ENCODE measurements around the gene SPATS2L.
A peak's percentile ranks its signal among the peaks of the same experiment; 100 is the strongest.

Gene SPATS2L

DNA sequence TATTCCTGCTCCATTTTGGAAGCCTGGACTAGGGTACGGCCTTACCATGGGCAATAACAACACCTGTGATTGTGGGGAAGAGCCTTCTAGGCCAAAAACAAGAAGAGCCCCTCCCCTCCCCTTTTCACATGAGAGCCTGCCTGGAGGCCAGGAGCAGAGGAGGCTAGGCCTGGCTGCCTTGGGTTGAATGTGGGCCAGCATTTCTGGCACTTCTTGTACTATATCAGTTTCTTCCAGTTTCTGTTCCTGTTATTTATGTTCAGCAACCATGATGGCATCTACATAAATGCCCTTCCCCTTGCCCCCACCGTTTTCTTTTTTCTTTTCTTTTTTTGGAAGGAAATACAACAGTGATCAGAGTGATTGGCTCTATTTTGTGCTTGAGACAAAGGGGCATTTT, 145.0 kb downstream of the SPATS2L start:
- Histone ChIP-seq H3K4me1 (ENCODE audit: control insufficient read depth, insufficient read depth, low read length) (peaks cover 18% of the 10 kb centered on the region), H3K4me3 (ENCODE audit: low read length) (no peak overlapping the region), H3K27me3 (replicated peaks; ENCODE audit: control insufficient read depth, insufficient read depth, low read length) (no peaks in the 10 kb centered on the region), H3K36me3 (ENCODE audit: control insufficient read depth, insufficient read depth, low read length, severe bottlenecking) (peaks cover 17% of the 10 kb centered on the region), H3K9me3 (ENCODE audit: control insufficient read depth, low read length) (no peaks in the 10 kb centered on the region), H3K9ac (ENCODE audit: low read length) (no peak overlapping the region)
- no peak for DNase-seq (ENCODE audit: low read depth)

DNA sequence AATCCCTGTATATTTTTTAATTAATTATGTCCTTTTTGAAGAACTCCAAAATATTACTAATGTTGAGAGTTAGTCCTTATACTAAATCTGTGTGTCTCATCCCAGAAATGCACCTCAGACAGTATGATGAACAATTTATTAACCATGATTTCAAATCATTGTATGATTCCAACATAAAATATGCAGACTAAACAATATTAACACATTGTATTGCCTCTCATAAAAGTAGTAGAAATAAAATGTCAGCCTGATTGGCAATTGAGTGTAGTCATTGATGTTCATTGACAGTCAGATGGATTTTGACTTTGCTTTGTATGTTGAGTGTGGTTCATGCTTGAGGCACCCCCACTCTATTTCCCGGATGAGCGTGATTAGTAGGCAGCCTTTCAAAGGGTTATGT, 145.9 kb downstream of the SPATS2L start:
- no peak overlapping the region for H3K4me3 ChIP-seq (ENCODE audit: low read length)
- peaks cover 18% of the 10 kb centered on the region for H3K36me3 ChIP-seq (ENCODE audit: control insufficient read depth, insufficient read depth, low read length, severe bottlenecking)
- H3K9me3 ChIP-seq (ENCODE audit: control insufficient read depth, low read length): no peaks in the 10 kb centered on the region
- H3K9ac ChIP-seq (ENCODE audit: low read length): no peak overlapping the region
- no peaks in the 10 kb centered on the region for H3K27me3 ChIP-seq (replicated peaks; ENCODE audit: control insufficient read depth, insufficient read depth, low read length)
- no peak for DNase-seq (ENCODE audit: low read depth)
- H3K4me1 ChIP-seq (ENCODE audit: control insufficient read depth, insufficient read depth, low read length): peaks cover 20% of the 10 kb centered on the region

DNA sequence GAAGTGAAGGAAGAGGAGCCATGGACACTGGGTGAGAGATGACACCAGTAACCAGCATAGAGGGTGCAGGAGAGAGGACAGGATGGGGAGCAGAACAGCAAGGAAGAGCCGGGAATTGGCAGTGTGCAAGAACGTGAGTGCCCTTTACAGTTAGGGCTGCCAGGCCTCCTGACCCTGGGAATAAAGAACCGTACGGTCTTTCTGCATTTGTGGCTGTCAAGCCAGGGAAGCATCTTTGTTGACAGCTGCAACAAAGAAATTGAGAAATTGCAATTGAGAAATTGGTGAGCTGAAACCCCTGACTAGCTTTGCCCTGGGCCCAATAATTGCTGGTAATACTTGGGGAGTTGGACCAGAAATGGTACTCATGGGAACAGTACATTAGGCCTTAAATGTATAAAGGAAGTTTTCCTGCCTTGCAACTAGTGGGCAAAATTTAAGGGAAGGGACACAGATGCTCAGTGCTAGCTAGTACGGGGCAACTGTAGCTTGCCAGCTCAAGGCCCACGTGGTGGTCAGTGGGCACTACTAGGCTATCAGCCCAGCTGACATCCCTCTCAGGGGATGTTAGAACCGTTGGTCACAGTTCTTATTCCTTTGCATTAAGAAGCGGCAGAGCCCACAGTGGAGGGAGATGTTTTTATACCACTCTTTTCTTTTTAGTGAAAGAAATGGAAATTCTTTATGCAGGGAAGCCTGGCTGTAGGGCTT, 146.8 kb downstream of the SPATS2L start:
- no peak for DNase-seq (ENCODE audit: low read depth)
- no peaks in the 10 kb centered on the region for H3K9me3 ChIP-seq (ENCODE audit: control insufficient read depth, low read length)
- H3K27me3 ChIP-seq (replicated peaks; ENCODE audit: control insufficient read depth, insufficient read depth, low read length): no peaks in the 10 kb centered on the region
- H3K4me3 ChIP-seq (ENCODE audit: low read length): no peak overlapping the region
- H3K9ac ChIP-seq (ENCODE audit: low read length): no peak overlapping the region
- peaks cover 20% of the 10 kb centered on the region for H3K4me1 ChIP-seq (ENCODE audit: control insufficient read depth, insufficient read depth, low read length)
- H3K36me3 ChIP-seq (ENCODE audit: control insufficient read depth, insufficient read depth, low read length, severe bottlenecking): peaks cover 20% of the 10 kb centered on the region

DNA sequence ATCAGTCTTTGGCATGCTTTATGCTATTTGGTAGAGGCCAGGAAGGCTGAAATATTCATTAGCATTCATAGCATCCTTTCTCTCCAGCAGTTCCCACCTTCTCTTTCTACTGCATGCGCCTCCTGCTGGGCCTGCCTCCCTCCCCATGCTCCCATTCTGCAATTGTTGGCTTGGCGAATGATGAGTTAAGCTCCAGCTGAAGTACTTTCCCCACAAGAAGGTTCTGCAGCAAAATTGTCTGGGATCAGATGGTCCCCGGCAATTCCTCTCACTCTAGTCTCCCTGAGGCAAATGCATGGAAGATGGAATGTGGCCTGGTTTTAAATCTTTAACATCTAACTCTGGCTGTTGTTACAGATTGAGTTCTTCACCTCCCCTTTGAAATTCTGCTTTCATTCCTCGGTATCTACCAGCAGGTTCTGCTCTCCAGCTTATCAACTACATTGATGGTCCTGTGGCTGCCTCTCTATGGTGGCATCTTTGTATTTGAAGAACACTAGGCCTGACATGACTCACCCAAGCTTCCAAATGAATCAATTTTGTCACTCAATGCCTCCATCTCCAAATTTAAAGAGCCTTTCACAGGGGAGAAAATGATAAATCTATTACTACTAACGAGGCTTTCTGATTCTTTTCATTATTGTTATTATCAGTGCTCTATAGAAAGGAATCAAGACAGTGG, 147.5 kb downstream of the SPATS2L start:
- H3K36me3 ChIP-seq (ENCODE audit: control insufficient read depth, insufficient read depth, low read length, severe bottlenecking): peaks cover 15% of the 10 kb centered on the region
- H3K4me3 ChIP-seq (ENCODE audit: low read length): no peak overlapping the region
- H3K4me1 ChIP-seq (ENCODE audit: control insufficient read depth, insufficient read depth, low read length): peaks cover 20% of the 10 kb centered on the region
- no peaks in the 10 kb centered on the region for H3K27me3 ChIP-seq (replicated peaks; ENCODE audit: control insufficient read depth, insufficient read depth, low read length)
- no peaks in the 10 kb centered on the region for H3K9me3 ChIP-seq (ENCODE audit: control insufficient read depth, low read length)
- DNase-seq (ENCODE audit: low read depth): no peak
- H3K9ac ChIP-seq (ENCODE audit: low read length): no peak overlapping the region

DNA sequence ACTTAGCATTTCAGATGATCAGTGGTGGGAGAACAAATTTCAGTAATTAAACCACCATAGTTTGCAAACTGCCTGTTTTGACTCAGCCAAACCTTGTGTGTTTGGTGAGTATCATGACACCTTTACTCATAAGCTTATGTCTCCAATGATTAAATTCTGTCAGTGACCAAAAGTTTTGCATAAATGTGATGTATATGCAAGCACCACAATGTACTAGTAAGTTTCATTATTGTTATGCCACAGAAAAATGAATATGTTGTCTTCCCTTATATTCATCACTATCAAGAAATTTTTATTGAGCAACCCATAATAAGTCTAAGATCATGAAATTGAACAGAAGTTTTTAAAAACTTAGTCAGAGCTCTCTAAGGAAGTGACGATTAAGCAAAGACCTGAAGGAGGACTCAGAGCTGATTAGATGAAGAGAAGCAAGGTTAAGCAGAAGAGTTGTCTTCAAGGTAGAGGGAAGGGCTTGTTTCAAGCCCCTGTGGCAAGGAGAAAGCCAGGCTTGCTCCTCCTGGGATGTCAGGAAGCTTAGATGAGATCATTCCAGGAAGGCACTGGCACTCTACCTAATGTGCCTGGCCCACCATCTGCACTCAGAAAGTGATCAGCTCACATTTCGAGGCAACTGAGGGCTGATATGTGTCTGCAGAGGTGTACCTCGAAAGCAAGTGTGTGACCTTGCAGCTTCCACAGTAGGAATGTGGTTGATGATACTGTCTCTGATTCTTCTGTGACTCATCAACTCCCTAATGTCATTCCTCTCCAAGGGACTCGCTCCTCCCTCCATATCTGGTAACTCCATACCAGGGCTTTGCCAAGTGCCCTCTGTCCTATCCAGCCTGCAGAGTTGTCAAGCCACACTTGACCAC, 148.7 kb downstream of the SPATS2L start:
- Histone ChIP-seq H3K27me3 (replicated peaks; ENCODE audit: control insufficient read depth, insufficient read depth, low read length) (no peaks in the 10 kb centered on the region), H3K9me3 (ENCODE audit: control insufficient read depth, low read length) (no peaks in the 10 kb centered on the region), H3K4me3 (ENCODE audit: low read length) (peak overlapping the region; percentile 3), H3K4me1 (ENCODE audit: control insufficient read depth, insufficient read depth, low read length) (peaks cover 23% of the 10 kb centered on the region), H3K9ac (ENCODE audit: low read length) (no peak overlapping the region), H3K36me3 (ENCODE audit: control insufficient read depth, insufficient read depth, low read length, severe bottlenecking) (peaks cover 18% of the 10 kb centered on the region)
- DNase-seq (ENCODE audit: low read depth): no peak

DNA sequence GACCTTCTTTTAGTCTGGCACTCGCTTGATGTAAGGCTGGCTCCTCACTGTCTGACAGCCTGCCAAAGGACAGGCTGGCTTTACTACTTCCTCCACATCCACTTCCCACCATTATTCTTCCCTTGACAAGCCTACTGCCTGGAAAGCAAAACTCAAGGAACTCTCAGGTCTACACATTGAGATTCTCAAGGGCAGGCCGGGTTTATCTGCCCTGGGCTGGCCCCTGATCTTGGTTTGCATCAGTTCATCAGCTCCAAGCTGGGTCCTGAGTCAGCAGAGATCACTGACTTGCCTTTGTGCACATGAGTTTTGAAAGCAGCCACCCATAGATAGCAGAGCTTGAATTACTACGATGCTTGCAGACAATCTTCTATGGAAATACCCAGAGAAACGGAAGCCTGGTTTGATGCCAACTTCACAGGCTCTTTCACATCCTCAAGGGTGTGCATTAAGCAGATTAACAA, 149.5 kb downstream of the SPATS2L start:
- H3K4me3 ChIP-seq (ENCODE audit: low read length): peak overlapping the region; percentile 3
- peaks cover 11% of the 10 kb centered on the region for H3K36me3 ChIP-seq (ENCODE audit: control insufficient read depth, insufficient read depth, low read length, severe bottlenecking)
- no peaks in the 10 kb centered on the region for H3K9me3 ChIP-seq (ENCODE audit: control insufficient read depth, low read length)
- DNase-seq (ENCODE audit: low read depth): no peak
- no peak overlapping the region for H3K9ac ChIP-seq (ENCODE audit: low read length)
- no peaks in the 10 kb centered on the region for H3K27me3 ChIP-seq (replicated peaks; ENCODE audit: control insufficient read depth, insufficient read depth, low read length)
- peaks cover 23% of the 10 kb centered on the region for H3K4me1 ChIP-seq (ENCODE audit: control insufficient read depth, insufficient read depth, low read length)

DNA sequence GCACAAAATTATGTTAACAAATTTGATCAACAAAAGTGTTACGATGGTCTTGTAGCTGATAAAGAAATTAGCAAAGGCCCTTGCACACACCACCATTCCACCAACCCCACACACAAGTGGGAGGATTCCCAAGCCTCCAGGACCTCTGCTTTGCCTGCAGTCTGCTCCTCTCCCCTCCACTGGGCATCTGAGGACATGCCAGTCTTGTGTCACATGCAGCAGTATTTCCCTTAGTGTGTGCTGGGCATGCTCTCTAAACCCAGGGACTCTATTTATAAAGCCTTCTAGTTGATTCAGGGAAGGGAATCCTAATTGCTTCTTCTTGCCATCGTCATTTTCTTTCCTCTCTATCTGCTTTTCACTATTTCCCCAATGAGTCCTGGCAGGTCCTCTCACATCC, 150.1 kb downstream of the SPATS2L start:
- no peak overlapping the region for H3K4me3 ChIP-seq (ENCODE audit: low read length)
- no peaks in the 10 kb centered on the region for H3K27me3 ChIP-seq (replicated peaks; ENCODE audit: control insufficient read depth, insufficient read depth, low read length)
- peaks cover 6% of the 10 kb centered on the region for H3K36me3 ChIP-seq (ENCODE audit: control insufficient read depth, insufficient read depth, low read length, severe bottlenecking)
- H3K9ac ChIP-seq (ENCODE audit: low read length): no peak overlapping the region
- peaks cover 23% of the 10 kb centered on the region for H3K4me1 ChIP-seq (ENCODE audit: control insufficient read depth, insufficient read depth, low read length)
- H3K9me3 ChIP-seq (ENCODE audit: control insufficient read depth, low read length): no peaks in the 10 kb centered on the region
- no peak for DNase-seq (ENCODE audit: low read depth)

DNA sequence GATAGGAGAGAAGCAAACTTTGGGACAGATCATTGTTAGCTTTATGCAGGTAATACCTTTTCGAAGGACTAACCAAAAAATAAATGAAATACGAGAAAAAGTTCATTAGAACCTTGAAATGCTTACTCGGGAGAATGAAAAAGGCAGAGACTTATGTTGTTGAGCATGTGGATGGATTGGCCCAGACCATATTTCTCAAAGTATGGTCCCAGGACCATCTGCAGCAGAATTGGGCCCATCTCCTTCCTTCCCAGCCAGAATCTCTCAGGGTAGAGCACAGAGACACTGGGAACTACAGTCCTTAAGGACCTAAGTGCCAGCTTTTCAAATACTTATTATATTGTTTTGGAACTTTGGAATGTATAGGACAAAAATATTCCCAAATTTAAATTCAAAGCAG, 152.6 kb downstream of the SPATS2L start:
- Histone ChIP-seq H3K4me1 (ENCODE audit: control insufficient read depth, insufficient read depth, low read length) (peaks cover 23% of the 10 kb centered on the region), H3K9me3 (ENCODE audit: control insufficient read depth, low read length) (no peaks in the 10 kb centered on the region), H3K36me3 (ENCODE audit: control insufficient read depth, insufficient read depth, low read length, severe bottlenecking) (peaks cover 20% of the 10 kb centered on the region), H3K27me3 (replicated peaks; ENCODE audit: control insufficient read depth, insufficient read depth, low read length) (no peaks in the 10 kb centered on the region), H3K9ac (ENCODE audit: low read length) (no peak overlapping the region), H3K4me3 (ENCODE audit: low read length) (no peak overlapping the region)
- DNase-seq (ENCODE audit: low read depth): no peak

DNA sequence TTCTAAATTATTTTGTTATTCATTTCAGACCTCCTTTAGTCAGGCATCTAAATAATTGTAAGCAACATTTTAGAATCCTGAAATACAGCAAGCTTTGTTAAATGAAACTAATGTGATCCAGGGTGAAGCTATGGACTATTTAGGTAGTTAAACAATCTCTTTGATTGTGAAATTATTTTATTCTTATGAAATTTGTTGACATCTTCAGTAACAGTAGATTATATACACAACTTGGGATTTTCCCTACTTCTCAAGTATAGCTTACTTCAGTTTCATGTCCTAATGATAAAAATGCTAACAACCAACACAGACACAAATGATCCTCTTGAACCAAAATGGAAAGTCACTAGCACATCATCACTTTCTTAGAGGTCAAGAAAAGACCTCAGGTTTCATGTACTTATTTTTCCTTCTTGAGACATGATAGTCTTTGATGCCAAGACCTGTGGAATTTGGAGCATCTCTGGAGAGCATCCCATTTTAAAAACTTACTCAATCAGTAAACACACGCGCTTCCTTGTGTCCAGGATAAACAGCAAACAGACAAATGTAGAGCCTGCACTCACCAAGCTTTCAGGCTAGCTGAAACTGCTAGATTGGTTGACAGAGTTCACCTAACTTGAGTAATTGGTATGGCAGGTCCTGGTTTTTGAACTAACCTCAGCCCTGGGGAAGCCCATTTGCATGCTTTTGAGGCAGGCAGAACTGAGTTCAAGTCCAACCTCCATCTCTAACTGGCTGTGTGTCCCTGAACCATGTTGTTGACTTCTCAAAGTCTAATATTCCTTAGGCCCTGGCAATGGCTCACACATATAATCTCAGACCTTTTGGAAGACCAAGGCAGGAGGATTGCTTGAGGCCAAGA, 155.6 kb downstream of the SPATS2L start:
- peaks cover 20% of the 10 kb centered on the region for H3K36me3 ChIP-seq (ENCODE audit: control insufficient read depth, insufficient read depth, low read length, severe bottlenecking)
- no peaks in the 10 kb centered on the region for H3K27me3 ChIP-seq (replicated peaks; ENCODE audit: control insufficient read depth, insufficient read depth, low read length)
- H3K9ac ChIP-seq (ENCODE audit: low read length): no peak overlapping the region
- peak; percentile 18 for DNase-seq (ENCODE audit: low read depth)
- H3K4me1 ChIP-seq (ENCODE audit: control insufficient read depth, insufficient read depth, low read length): peaks cover 13% of the 10 kb centered on the region
- H3K4me3 ChIP-seq (ENCODE audit: low read length): no peak overlapping the region
- H3K9me3 ChIP-seq (ENCODE audit: control insufficient read depth, low read length): no peaks in the 10 kb centered on the region

DNA sequence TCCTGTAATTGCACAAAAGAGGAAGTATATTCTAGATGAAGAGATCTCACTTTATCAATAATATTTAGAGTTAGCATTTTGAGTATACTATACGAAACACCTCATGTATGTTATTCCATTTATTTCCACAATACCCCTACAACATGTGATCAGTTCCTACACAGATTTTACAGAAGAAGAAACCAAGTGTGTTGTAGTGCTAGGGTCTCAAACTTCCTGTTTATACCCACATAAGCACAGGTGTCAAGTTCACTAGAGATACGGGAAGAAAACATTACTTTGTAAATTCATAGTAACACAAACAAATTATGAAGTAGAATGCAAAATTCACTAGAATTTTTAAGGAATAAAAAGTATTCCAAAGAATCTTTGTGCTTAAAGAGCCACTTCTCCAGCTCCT, 157.0 kb downstream of the SPATS2L start:
- H3K36me3 ChIP-seq (ENCODE audit: control insufficient read depth, insufficient read depth, low read length, severe bottlenecking): peaks cover 19% of the 10 kb centered on the region
- no peak overlapping the region for H3K9ac ChIP-seq (ENCODE audit: low read length)
- DNase-seq (ENCODE audit: low read depth): no peak
- no peaks in the 10 kb centered on the region for H3K9me3 ChIP-seq (ENCODE audit: control insufficient read depth, low read length)
- H3K4me1 ChIP-seq (ENCODE audit: control insufficient read depth, insufficient read depth, low read length): peaks cover 25% of the 10 kb centered on the region
- no peaks in the 10 kb centered on the region for H3K27me3 ChIP-seq (replicated peaks; ENCODE audit: control insufficient read depth, insufficient read depth, low read length)
- H3K4me3 ChIP-seq (ENCODE audit: low read length): no peak overlapping the region

Measured in adipocyte (in vitro differentiated cells).